Testis (tissue), 2 donors: ENCODE data around the gene KCNAB2.
"Not testable (repeated sequence)": the region's sequence is repeated elsewhere in the genome, so short reads cannot be mapped to it uniquely, and the experiment has no call there.

ENCODE experiments used
- CTCF ChIP-seq, 3 experiments: fragments of 450-650 bp in 2 of 3; fragments of 200-600 bp in 1 of 3; sonication (generic) in 1 of 3; IDR thresholded peaks; one replicate each; pipeline ENCODE4 v1.5.1; 2016 to 2019; ENCODE audit warnings: antibody characterized with exemption in 3 of 3, mild to moderate bottlenecking in 2 of 3, moderate library complexity in 1 of 3
- POLR2A ChIP-seq: fragments of 450-650 bp; IDR thresholded peaks from one replicate; pipeline ENCODE4 v1.6.1; 2017; ENCODE audit warnings: antibody characterized with exemption, mild to moderate bottlenecking, moderate library complexity

DNA sequence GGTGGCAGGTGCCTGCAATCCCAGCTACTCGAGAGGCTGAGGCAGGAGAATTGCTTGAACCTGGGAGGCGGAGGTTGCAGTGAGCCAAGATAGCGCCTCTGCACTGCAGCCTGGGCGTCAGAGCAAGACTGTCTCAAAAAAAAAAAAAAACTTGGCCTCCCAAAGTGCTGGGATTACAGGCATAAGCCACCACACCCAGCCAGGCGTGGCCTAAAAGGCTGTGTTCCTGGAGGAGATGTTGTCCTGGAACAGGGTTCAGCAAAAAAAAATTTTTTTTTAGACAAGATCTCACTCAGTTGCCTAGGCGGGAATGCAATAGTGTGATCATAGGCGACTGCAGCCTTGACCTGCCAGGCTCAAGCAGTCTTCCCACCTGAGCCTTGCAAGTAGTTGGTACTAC, 28.0 kb upstream of the KCNAB2 start:
- TF ChIP-seq CTCF (IDR thresholded peaks at IDR 0.05); POLR2A: not testable (repeated sequence)
